IMR-90 (cell line): ENCODE measurements around the gene BRINP1.

Experiments used
- CTCF ChIP-seq: conservative IDR thresholded peaks from 2 replicates; pipeline ENCODE4 v1.5.1; 2012; ENCODE audit warnings: mild to moderate bottlenecking, low read depth, low read length, improper control_type of control experiment
- ELK1 ChIP-seq: fragments of 150-350 bp; IDR thresholded peaks from 2 replicates; pipeline ENCODE4 v1.6.1; 2016; ENCODE audit warnings: low read depth, mild to moderate bottlenecking, low read length, moderate library complexity, borderline replicate concordance
- MAFK ChIP-seq: IDR thresholded peaks from 2 replicates; pipeline ENCODE4 v1.6.1; 2012; ENCODE audit warnings: low read depth, low read length, improper control_type of control experiment
- MXI1 ChIP-seq: IDR thresholded peaks from 2 replicates; pipeline ENCODE4 v1.6.1; 2012; ENCODE audit warnings: low read depth, mild to moderate bottlenecking, low read length, moderate library complexity, borderline replicate concordance
- NFE2L2 ChIP-seq: fragments of 150-350 bp; IDR thresholded peaks from 2 replicates; pipeline ENCODE4 v1.6.1; 2016; ENCODE audit warnings: low read depth, mild to moderate bottlenecking, low read length
- POLR2A ChIP-seq: IDR thresholded peaks from 2 replicates; pipeline ENCODE4 v1.6.1; 2012; ENCODE audit warnings: mild to moderate bottlenecking, low read depth, low read length
- RFX5 ChIP-seq: IDR thresholded peaks from 2 replicates; pipeline ENCODE4 v1.8.0; 2012; ENCODE audit warnings: low read depth, mild to moderate bottlenecking, low read length, moderate library complexity
- USF2 ChIP-seq: fragments of 150-350 bp; IDR thresholded peaks from 2 replicates; pipeline ENCODE4 v1.6.1; 2017; ENCODE audit warnings: mild to moderate bottlenecking, antibody characterized with exemption, low read length, low read depth

- TF ChIP-seq CTCF, result no peak
- TF ChIP-seq POLR2A, result no peak
- TF ChIP-seq MXI1, result no peak
- TF ChIP-seq RFX5, result no peak
- TF ChIP-seq MAFK, result no peak
- TF ChIP-seq NFE2L2, result no peak
- TF ChIP-seq ELK1, result no peak
- TF ChIP-seq USF2, result no peak
These were observed 204.5 kb downstream of the BRINP1 start for GRCh38 chr9:119164716-119165115.
